Stimulated activated CD8-positive, alpha-beta memory T cell treated with anti-CD3 and anti-CD28 coated beads, Interleukin-12 subunit alpha, Interleukin-12 subunit beta, amount 100 ng/mL, for 1 hour (primary cell): ENCODE results near the gene CDKN2B.

Experiments used
- DNase-seq: peaks from one replicate; pipeline ENCODE4 v3.0.0-alpha.2; 2020; ENCODE audit warnings: low read depth

The CDKN2B gene

GRCh38 chr9:21993893-21994555 is 15.1 kb downstream of the CDKN2B start, which contains the start of gene CDKN2A:
Gene CDKN2A, minus strand, starts transcription at chr9:21994392.
- DNase-seq, result no peak

- no peak for DNase-seq
Measured at GRCh38 chr9:21993007-21993406, 16.1 kb downstream of the CDKN2B start.

GRCh38 chr9:21991072-21991959 is 17.8 kb downstream of the CDKN2B start:
- no peak for DNase-seq

- DNase-seq, result no peak
Measured at GRCh38 chr9:21989440-21990189, 19.5 kb downstream of the CDKN2B start.

- DNase-seq, result no peak
Measured at GRCh38 chr9:21988056-21988990, 20.8 kb downstream of the CDKN2B start.

- DNase-seq, result no peak
Measured at GRCh38 chr9:21985964-21986667, 23.0 kb downstream of the CDKN2B start.

GRCh38 chr9:21984101-21984500 is 25.0 kb downstream of the CDKN2B start:
- DNase-seq, result no peak

- DNase-seq, result no peak
Measured at GRCh38 chr9:21983561-21983935, 25.6 kb downstream of the CDKN2B start.

- no peak for DNase-seq
Measured at GRCh38 chr9:21982861-21983560, 26.1 kb downstream of the CDKN2B start.

- no peak for DNase-seq
Measured at GRCh38 chr9:21982391-21982790, 26.7 kb downstream of the CDKN2B start.

- no peak for DNase-seq
Measured at GRCh38 chr9:21976334-21976875, 32.7 kb downstream of the CDKN2B start.

GRCh38 chr9:21974722-21975409 is 34.2 kb downstream of the CDKN2B start:
- DNase-seq, result no peak

GRCh38 chr9:21974343-21974721 is 34.8 kb downstream of the CDKN2B start:
- DNase-seq, result no peak

- DNase-seq, result no peak
Measured at GRCh38 chr9:21972361-21972760, 36.7 kb downstream of the CDKN2B start.

- DNase-seq, result no peak
Measured at GRCh38 chr9:21970800-21971640, 38.1 kb downstream of the CDKN2B start.

- no peak for DNase-seq
Measured at GRCh38 chr9:21969951-21970799, 38.9 kb downstream of the CDKN2B start.
